ENCODE data around the gene TECR. TPM values are rescaled to one million over a fixed set of nuclear protein-coding genes. Genes with fewer than 3 reads are reported as not detected.

TECR gene
- total and polyA plus RNA-seq, 4 donors, result 40.1 to 112 (median 60.5) TPM

DNA sequence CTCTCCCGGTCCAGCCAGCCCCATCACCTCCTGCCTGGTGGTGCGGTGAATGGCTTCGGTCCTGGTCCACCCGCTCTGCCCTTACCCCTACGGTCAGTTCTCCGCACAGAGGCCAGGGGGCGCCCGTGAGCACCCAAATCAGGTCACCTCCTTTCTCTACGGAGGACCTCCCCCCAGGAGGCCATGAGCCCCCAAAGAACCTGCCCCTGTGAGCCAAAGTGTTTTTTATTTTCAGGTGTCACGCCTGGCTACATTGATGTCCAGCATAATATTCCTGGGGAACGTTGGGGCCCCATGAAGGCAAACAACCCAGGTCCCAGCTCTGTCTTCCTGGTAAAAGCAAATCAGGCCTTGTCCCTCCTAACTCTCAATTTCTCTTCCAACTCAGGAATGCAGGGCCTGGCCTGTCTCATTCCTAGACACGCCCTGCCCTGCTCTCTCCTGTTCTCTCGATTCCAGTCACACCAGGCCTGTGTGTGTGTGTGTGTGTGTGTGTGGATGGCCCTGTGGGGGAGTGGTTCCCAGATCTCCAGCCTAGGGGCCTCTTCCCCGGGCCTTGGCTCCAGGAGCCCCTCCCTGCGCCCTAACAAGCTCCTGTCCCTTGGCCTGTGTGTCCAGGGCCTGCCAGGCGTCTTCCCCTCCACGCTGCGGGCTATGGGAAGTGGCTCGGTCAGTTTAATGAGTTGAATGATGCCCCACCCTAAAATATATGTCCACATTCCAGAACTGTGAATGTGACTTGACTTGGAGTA lies 23.7 kb upstream of the TECR start:
- 55% methylated on average over 19 of the region's 19 CpGs for WGBS, 2 donors
- DNase-seq, result peak; percentile 67 to 87
- intact Hi-C loops (cut with DNase I), result no loop called here

DNA sequence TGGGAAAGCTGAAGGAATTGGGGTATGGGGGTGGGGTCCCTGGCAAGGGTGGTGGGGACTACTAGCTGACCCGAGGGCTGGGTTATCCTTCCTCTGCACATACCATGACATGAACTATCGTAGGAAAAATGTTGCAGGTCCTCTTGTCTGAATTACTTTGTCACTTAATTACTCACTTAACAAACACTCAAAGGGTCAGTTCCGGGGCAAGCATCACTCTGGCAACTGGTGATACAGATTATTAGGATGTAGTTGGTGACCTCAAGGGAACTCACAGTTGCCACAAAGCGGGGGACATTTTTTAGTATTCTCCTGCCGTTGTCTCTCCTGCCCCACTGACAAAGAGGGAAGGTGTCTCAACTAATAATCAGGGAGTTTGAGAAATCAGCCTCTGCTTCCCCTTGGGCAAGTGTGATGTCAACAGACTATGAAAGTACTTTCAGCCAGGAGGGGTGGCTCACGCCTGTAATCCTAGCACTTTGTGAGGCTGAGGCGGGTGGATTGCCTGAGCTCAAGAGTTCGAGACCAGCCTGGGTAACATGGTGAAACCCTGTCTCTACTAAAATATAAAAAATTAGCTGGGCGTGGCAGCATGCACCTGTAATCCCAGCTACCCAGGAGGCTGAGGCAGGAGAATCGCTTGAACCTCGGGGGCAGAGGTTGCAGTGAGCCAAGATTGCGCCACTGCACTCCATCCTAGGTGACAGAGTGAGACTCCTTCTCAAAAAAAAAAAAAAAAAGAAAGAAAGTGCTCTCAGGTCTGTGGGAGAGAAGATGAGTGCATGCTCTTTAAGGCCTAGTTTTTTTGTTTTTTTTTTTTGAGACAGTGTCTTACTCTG lies 21.5 kb upstream of the TECR start:
- 77 to 78% methylated on average over 12 of the region's 12 CpGs for WGBS, 2 donors
- no peaks in the 10 kb centered on the region for H3K4me1 ChIP-seq (ENCODE audit: control insufficient read depth in 1 of 2, insufficient read depth in 2 of 2, low read length in 2 of 2)
- no peaks in the 10 kb centered on the region for H3K36me3 ChIP-seq (ENCODE audit: control insufficient read depth in 1 of 2, insufficient read depth in 2 of 2, low read length in 1 of 2)
- ATAC-seq (ENCODE audit: low FRiP score) (no peak), DNase-seq (no peak)
- no peak overlapping the region for H3K27ac ChIP-seq (ENCODE audit: low read depth in 1 of 2, low read length in 2 of 2)
- no peaks in the 10 kb centered on the region for H3K27me3 ChIP-seq (ENCODE audit: control insufficient read depth in 1 of 2, insufficient read depth in 2 of 2, low read length in 1 of 2)
- no peak overlapping the region for H3K4me3 ChIP-seq (ENCODE audit: low read length in 2 of 2)
- intact Hi-C loops (cut with DNase I), result no loop called here
- no peaks in the 10 kb centered on the region for H3K9me3 ChIP-seq (ENCODE audit: control insufficient read depth, low read length)

More for the DNA sequence above, 23.7 kb upstream of the TECR start:
- Histone ChIP-seq H3K9me3 (ENCODE audit: control insufficient read depth, low read length) (no peaks in the 10 kb centered on the region), H3K27me3 (ENCODE audit: control insufficient read depth in 1 of 2, insufficient read depth in 2 of 2, low read length in 1 of 2) (no peaks in the 10 kb centered on the region), H3K4me3 (ENCODE audit: low read length in 2 of 2) (no peak overlapping the region), H3K27ac (ENCODE audit: low read depth in 1 of 2, low read length in 2 of 2) (no peak overlapping the region), H3K4me1 (ENCODE audit: control insufficient read depth in 1 of 2, insufficient read depth in 2 of 2, low read length in 2 of 2) (no peaks in the 10 kb centered on the region), H3K36me3 (ENCODE audit: control insufficient read depth in 1 of 2, insufficient read depth in 2 of 2, low read length in 1 of 2) (no peaks in the 10 kb centered on the region)
- ATAC-seq (ENCODE audit: low FRiP score), result peak; percentile 63

DNA sequence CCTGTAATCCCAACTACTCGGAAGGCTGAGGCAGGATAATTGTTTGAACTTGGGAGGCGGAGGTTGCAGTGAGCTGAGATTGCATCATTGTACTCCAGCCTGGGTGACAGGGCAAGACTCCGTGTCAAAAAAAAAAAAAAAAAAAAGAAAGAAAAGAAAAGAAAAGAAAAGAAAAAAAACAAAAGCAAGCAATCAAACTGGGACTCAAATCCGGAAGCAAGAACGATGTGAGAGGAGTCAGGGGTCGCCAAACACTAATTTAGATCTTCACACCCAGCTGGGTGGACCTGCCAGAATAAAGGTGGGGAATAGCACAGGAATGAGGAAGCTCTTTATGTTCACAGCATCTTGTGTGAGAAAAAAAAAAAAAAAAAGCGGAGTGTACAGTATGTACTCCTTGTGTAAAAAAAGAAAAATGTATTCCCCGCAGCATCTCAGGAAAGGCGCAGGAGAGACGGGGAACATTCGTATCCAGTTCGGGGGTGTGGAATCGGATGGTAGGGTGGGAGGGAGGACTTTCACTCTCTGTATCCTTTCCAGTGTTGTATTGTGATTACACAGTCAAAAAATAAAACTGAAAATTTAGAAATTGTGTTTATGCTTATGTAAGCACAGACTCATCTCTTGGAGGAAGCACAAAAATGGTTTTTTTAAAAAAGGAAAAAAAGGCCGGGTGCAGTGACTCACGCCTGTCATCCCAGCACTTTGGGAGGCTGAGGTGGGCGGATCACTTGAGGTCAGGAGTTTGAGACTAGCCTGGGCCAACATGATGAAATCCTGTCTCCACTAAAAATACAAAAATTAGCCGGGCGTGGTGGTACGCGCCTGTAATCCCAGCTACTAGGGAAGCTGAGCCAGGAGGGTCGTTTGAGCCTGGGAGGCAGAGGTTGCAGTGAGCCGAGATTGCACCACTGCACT lies 18.8 kb upstream of the TECR start:
- H3K4me3 ChIP-seq (ENCODE audit: low read length in 2 of 2), result no peak overlapping the region
- WGBS, 2 donors, result 76 to 80% methylated on average over 22 of the region's 22 CpGs
- no peaks in the 10 kb centered on the region for H3K27me3 ChIP-seq (ENCODE audit: control insufficient read depth in 1 of 2, insufficient read depth in 2 of 2, low read length in 1 of 2)
- no peak overlapping the region for H3K27ac ChIP-seq (ENCODE audit: low read depth in 1 of 2, low read length in 2 of 2)
- ATAC-seq (ENCODE audit: low FRiP score) (peak; percentile 29), DNase-seq (peak in 1 of 2 donors; percentile 72)
- H3K36me3 ChIP-seq (ENCODE audit: control insufficient read depth in 1 of 2, insufficient read depth in 2 of 2, low read length in 1 of 2), result peaks cover 0 to 5% of the 10 kb centered on the region in 2 donors
- intact Hi-C loops (cut with DNase I), result no loop called here
- no peaks in the 10 kb centered on the region for H3K9me3 ChIP-seq (ENCODE audit: control insufficient read depth, low read length)
- no peaks in the 10 kb centered on the region for H3K4me1 ChIP-seq (ENCODE audit: control insufficient read depth in 1 of 2, insufficient read depth in 2 of 2, low read length in 2 of 2)

DNA sequence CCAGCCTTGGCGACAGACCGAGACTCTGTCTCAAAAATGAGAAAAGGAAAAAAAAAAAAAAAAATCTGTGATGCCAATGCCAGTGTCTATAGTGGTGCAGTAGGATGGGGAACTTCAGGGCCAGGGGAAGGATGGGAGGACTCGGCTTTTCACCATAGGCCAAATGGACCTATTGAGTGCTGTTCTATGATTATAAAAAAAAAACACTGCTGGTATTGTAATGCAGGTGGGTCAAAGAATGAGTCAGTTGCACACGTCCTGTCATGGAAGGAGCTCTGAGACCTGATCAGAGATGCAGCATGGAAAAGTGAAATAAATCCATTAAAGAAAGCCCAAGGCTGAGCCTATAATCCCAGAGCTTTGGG lies 18.2 kb upstream of the TECR start:
- H3K27me3 ChIP-seq (ENCODE audit: control insufficient read depth in 1 of 2, insufficient read depth in 2 of 2, low read length in 1 of 2), result no peaks in the 10 kb centered on the region
- H3K36me3 ChIP-seq (ENCODE audit: control insufficient read depth in 1 of 2, insufficient read depth in 2 of 2, low read length in 1 of 2), result peaks cover 0 to 5% of the 10 kb centered on the region in 2 donors
- no peaks in the 10 kb centered on the region for H3K9me3 ChIP-seq (ENCODE audit: control insufficient read depth, low read length)
- H3K27ac ChIP-seq (ENCODE audit: low read depth in 1 of 2, low read length in 2 of 2), result no peak overlapping the region
- no peak overlapping the region for H3K4me3 ChIP-seq (ENCODE audit: low read length in 2 of 2)
- intact Hi-C loops (cut with DNase I), result no loop called here
- DNase-seq (no peak), ATAC-seq (ENCODE audit: low FRiP score) (peak; percentile 4)
- 88 to 93% methylated on average over 4 of the region's 4 CpGs for WGBS, 2 donors
- H3K4me1 ChIP-seq (ENCODE audit: control insufficient read depth in 1 of 2, insufficient read depth in 2 of 2, low read length in 2 of 2), result no peaks in the 10 kb centered on the region

DNA sequence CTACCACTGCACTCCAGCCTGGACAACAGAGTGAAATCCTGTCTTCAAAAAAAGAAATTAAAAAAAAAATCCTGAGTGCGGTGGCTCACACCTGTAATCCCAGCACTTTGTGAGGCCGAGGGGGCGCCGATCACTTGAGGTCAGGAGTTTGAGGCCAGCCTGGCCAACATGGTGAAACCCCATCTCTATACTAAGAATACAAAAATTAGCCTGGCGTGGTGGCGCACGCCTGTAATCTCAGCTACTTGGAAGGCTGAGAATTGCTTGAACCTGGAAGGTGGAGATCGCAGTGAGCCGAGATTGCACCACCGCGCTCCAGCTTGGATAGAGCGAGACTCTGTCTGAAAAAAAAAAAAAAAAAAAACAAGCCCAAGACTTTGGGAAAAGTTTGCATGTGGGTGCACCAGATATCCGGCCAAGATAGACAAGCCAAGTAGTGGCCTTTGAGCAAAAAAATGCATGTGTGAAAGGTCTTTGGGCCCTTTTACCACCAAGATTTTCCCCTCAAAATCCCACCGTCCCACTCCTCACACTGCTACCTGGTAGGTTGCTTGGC lies 16.9 kb upstream of the TECR start:
- Histone ChIP-seq H3K27me3 (ENCODE audit: control insufficient read depth in 1 of 2, insufficient read depth in 2 of 2, low read length in 1 of 2) (no peaks in the 10 kb centered on the region), H3K4me3 (ENCODE audit: low read length in 2 of 2) (no peak overlapping the region), H3K27ac (ENCODE audit: low read depth in 1 of 2, low read length in 2 of 2) (no peak overlapping the region), H3K36me3 (ENCODE audit: control insufficient read depth in 1 of 2, insufficient read depth in 2 of 2, low read length in 1 of 2) (peaks cover 0 to 5% of the 10 kb centered on the region in 2 donors), H3K4me1 (ENCODE audit: control insufficient read depth in 1 of 2, insufficient read depth in 2 of 2, low read length in 2 of 2) (no peaks in the 10 kb centered on the region), H3K9me3 (ENCODE audit: control insufficient read depth, low read length) (no peaks in the 10 kb centered on the region)
- ATAC-seq (ENCODE audit: low FRiP score), result no peak
- intact Hi-C loops (cut with DNase I), result no loop called here
- DNase-seq, result no peak
- WGBS, 2 donors, result 87 to 88% methylated on average over 14 of the region's 14 CpGs

GRCh38 chr19:14514215-14514863 lies 15.1 kb upstream of the TECR start:
- ATAC-seq (ENCODE audit: low FRiP score), result no peak
- Histone ChIP-seq H3K4me1 (ENCODE audit: control insufficient read depth in 1 of 2, insufficient read depth in 2 of 2, low read length in 2 of 2) (no peaks in the 10 kb centered on the region), H3K36me3 (ENCODE audit: control insufficient read depth in 1 of 2, insufficient read depth in 2 of 2, low read length in 1 of 2) (peaks cover 0 to 5% of the 10 kb centered on the region in 2 donors), H3K27ac (ENCODE audit: low read depth in 1 of 2, low read length in 2 of 2) (no peak overlapping the region), H3K9me3 (ENCODE audit: control insufficient read depth, low read length) (no peaks in the 10 kb centered on the region), H3K27me3 (ENCODE audit: control insufficient read depth in 1 of 2, insufficient read depth in 2 of 2, low read length in 1 of 2) (no peaks in the 10 kb centered on the region), H3K4me3 (ENCODE audit: low read length in 2 of 2) (no peak overlapping the region)
- DNase-seq, result no peak
- 73 to 76% methylated on average over 8 of the region's 8 CpGs for WGBS, 2 donors
- intact Hi-C loops (cut with DNase I), result no loop called here

DNA sequence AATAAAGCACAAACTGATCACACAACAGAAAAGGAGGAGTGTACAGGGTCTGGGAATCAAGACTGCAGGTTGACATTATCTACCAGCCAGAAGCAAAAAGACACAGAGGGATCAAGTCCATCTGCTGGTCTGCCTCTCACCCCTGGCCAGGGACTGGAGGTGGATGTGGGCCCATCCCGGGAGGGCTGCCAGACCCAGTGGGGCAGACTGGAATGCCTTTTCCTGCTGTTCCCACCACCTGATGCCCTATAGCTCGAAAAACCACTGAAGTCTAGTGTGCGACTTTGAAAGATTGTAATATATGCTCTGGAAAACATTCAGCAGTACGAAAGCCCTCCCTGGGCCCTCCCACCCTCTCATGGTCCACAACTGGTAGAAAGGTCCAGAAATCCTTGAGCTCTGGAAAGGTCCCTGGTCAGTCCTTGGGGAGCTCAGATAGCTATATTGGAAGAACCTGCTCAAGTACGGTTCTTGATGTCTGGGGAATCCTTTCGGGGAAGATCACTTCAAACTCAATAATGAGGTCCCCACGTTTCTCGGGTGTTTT lies 13.8 kb upstream of the TECR start:
- H3K9me3 ChIP-seq (ENCODE audit: control insufficient read depth, low read length), result no peaks in the 10 kb centered on the region
- H3K36me3 ChIP-seq (ENCODE audit: control insufficient read depth in 1 of 2, insufficient read depth in 2 of 2, low read length in 1 of 2), result peaks cover 0 to 5% of the 10 kb centered on the region in 2 donors
- H3K4me1 ChIP-seq (ENCODE audit: control insufficient read depth in 1 of 2, insufficient read depth in 2 of 2, low read length in 2 of 2), result no peaks in the 10 kb centered on the region
- H3K27ac ChIP-seq (ENCODE audit: low read depth in 1 of 2, low read length in 2 of 2), result no peak overlapping the region
- intact Hi-C loops (cut with DNase I), result no loop called here
- ATAC-seq (ENCODE audit: low FRiP score) (no peak), DNase-seq (no peak)
- no peaks in the 10 kb centered on the region for H3K27me3 ChIP-seq (ENCODE audit: control insufficient read depth in 1 of 2, insufficient read depth in 2 of 2, low read length in 1 of 2)
- WGBS, 2 donors, result 60 to 66% methylated on average over 8 of the region's 8 CpGs
- H3K4me3 ChIP-seq (ENCODE audit: low read length in 2 of 2), result no peak overlapping the region

All from aorta (tissue), 5 donors.